EH (cell line): Measurements from ENCODE around the gene CRYAB.

ENCODE experiments used
- DNase-seq: peaks from one replicate; pipeline ENCODE4 v3.0.0-alpha.2; 2015; ENCODE audit warnings: low read depth

The CRYAB gene, protein sequence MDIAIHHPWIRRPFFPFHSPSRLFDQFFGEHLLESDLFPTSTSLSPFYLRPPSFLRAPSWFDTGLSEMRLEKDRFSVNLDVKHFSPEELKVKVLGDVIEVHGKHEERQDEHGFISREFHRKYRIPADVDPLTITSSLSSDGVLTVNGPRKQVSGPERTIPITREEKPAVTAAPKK

GRCh38 chr11:111911563-111912401 is at the start of gene CRYAB:
CRYAB (minus strand) TSS chr11:111911770; CDS start chr11:111911724, 46 bp downstream.
- peak; percentile 100 for DNase-seq

DNA sequence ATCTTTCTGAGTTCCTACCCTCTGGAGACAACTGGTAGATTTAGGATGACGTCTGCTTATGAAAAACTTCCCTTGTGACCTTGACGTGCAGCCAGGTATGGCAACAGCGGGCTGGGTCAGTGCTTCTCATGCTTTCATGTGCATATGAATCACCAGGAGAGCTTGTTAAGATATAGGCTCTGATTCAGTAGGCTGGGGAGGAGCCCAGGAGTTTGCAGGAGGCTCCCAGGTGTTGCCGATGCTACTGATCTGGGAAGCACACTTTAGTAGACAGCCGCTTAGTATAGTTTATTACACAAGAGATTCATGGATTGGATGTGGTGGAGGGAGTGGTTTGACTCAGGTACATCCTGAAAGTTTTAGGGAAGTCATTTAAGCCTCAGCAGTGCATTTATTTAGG is 49.3 kb upstream of the CRYAB start:
- no peak for DNase-seq

GRCh38 chr11:111957663-111958444 is 46.3 kb upstream of the CRYAB start:
- no peak for DNase-seq

DNA sequence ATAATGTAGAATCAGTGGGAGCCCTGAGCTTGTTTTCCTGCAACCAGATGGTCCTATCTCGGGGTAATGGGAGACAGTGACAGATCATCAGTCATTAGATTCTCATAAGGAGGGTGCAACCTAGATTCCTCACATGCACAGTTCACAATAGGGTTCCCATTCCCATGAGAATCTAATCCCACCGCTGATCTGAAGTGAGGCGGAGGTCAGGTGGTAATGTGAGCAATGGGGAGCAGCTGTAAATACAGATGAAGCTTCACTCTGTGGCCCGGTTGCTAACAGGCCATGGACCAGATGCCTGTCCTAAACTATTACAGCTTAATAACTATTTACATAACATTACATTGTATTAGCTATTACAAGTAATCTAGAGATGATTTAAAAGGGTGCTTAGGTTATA is 42.6 kb upstream of the CRYAB start:
- DNase-seq: no peak

DNA sequence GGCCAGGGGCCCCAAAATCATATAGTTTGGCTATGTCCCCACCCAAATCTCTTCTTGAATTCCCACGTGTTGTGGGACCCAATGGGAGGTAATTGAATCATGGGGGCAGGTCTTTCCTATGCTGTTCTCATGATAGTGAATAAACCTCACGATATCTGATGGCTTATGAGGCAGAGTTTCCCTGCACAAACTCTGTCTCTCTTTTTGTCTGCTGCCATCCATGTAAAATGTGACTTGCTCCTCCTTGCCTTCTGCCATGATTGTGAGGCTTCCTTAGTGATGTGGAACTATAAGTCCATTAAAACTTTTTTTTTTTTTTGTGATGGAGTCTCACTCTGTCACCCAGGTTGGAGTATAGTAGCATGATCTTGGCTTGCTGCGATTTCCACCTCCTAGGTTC is 40.0 kb upstream of the CRYAB start:
- DNase-seq: no peak

GRCh38 chr11:111949519-111950426 is 38.2 kb upstream of the CRYAB start:
- DNase-seq: no peak

- DNase-seq: no peak
Observed at GRCh38 chr11:111947143-111947542, 35.6 kb upstream of the CRYAB start.

GRCh38 chr11:111946499-111946898 is 34.9 kb upstream of the CRYAB start:
- no peak for DNase-seq

DNA sequence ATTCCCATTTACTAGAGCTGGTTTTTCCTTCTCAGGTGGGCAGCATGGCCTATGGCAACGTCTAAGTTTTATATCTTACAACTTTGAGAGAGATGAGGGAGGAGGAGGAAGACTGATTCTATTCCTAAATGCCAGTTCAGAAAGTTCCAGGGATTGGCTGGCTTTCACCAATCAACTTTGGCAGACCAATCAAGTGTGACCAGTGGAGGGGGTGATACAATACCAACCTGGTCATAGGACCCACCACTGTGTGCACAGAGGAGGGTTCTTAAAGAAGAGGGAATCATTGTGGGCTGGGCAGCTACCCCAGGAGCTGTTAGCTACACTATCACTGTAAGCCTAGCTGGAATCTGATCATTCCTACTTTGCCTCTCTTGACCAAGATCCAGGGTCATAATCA is 33.6 kb upstream of the CRYAB start:
- no peak for DNase-seq

GRCh38 chr11:111944651-111945051 is 33.1 kb upstream of the CRYAB start:
- DNase-seq: peak; percentile 89

DNA sequence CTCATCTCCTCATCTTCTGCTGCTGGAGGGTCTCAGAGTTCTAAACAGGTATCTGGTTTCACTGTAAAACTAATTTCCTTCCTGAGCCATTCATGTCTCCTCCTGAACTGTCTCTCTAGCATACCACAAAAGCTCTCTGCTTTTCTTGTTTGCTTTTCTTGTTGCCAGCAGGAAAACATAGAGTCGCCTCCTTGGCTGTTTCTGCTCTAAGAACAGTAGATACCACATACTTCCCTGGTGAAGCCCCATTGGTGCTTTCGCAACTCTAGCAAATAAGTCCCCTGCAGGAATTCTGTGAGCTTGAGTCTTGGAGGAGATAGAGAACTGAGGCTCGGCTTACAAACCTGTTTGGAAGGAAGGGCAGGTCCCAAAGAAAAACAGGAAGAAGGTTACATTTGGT is 32.6 kb upstream of the CRYAB start:
- DNase-seq: peak; percentile 90

GRCh38 chr11:111942829-111943228 is 31.3 kb upstream of the CRYAB start:
- DNase-seq: peak; percentile 43

DNA sequence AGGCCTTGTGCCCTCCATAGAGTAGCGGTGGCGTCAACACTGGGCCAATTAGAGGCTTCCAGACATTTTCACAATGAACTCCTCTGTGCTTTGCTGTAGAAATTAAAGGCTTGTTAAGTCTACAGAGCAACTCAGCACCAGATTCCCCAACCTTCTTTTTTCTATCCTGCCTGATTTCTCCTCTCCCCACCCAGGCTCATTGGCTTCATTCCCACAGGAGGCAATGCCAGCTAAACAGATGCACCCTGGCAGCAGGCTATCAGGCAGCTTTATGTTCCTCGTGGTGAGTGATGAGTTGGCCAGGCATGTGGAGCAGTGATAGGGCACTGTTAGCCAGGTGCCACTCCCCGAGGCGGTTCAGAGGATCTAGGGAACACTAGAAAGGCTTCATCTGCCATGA is 30.4 kb upstream of the CRYAB start:
- no peak for DNase-seq

DNA sequence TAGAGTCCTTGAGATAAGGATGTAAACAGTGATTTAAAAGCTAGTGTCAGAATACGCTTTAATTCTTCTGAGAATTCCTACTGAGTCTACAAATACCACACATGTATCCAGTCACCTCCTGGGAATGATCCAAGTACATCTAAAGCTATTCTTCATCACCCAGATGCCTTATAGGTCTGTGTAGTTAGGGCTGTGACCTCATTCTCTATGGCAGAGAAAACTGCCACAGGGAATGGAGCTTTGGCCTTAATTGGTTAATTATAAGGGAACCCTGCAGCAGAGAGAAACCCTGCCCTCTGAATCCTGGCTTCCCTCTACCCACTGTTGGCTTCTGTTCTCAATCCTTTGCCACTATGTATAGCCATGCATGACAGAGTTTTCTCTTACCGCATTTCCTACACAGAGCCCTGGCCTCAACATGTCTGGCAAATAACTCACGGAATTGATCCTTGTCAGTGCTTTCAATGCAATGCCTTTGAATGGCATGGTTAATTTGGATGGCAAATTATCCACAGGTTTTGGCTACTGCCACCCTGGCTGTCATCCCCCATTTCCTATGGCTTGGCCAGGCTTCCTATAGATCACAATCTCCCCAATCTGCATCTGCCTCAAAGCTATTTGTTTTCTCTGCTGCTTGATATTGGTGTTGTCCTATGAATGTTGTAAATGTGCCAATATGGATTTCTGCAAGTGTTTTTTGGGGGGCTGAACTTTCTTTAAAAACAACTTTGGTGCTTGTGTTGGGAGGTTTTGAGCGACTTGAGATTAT is 28.4 kb upstream of the CRYAB start:
- peak; percentile 93 for DNase-seq

GRCh38 chr11:111938687-111939160 is 27.2 kb upstream of the CRYAB start:
- peak; percentile 63 for DNase-seq

GRCh38 chr11:111937844-111938243 is 26.3 kb upstream of the CRYAB start:
- no peak for DNase-seq

GRCh38 chr11:111937461-111937769 is 25.8 kb upstream of the CRYAB start:
- no peak for DNase-seq

DNA sequence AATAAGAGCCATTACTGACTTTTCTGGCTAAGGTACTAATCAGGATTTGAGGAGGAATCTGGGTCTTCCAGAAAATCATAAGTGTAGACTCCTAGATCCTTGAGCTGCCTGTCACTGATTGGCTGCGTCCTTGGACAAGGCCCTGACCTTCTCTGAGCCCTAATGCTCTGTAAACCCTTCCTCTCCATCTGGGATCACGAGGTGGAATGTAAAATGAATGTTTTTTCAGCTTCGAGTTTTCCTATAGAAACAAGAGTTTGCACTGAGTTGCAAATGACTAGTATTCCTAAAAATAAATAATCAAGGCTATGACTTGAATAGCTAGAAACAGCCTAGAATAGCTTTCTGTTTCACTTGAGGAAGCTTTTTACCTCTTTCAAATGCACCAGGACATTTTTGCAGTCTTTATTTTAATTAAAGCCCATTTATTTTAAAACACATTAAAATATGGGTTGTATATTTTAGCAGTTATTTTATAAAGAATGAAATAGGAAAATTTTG is 24.5 kb upstream of the CRYAB start:
- no peak for DNase-seq

- no peak for DNase-seq
Observed at GRCh38 chr11:111935317-111936039, 23.9 kb upstream of the CRYAB start.

DNA sequence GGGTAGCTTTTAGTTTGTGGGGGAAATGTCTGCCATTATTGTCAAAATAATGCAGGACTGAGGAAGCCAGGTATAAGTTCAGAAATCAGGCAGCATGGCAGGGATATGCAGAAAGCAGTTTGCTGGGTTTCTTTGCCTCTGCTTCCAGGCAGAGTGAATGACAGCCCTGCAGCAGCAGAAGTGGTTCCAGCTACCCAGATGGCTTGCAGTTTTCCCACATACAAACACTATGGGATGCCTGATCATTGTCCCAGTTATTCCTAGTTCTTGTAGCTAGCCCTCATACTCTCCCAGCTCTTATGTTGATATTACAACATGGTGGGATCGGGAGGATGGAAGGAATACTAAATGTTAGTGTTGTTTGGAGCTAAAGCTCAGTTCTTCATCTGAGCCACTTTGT is 22.7 kb upstream of the CRYAB start:
- no peak for DNase-seq
